Cerebellar cortex (tissue), 1 donor: ENCODE results near the gene DSPP.
A peak's percentile ranks its signal among the peaks of the same experiment; 100 is the strongest.
"Not testable (repeated sequence)": the region's sequence is repeated elsewhere in the genome, so short reads cannot be mapped to it uniquely, and the experiment has no call there.

Experiments used
- DNase-seq: peaks from one replicate; pipeline ENCODE4 v3.0.0-alpha.2; 2015; ENCODE audit warnings: low spot score

The DSPP gene

DNA sequence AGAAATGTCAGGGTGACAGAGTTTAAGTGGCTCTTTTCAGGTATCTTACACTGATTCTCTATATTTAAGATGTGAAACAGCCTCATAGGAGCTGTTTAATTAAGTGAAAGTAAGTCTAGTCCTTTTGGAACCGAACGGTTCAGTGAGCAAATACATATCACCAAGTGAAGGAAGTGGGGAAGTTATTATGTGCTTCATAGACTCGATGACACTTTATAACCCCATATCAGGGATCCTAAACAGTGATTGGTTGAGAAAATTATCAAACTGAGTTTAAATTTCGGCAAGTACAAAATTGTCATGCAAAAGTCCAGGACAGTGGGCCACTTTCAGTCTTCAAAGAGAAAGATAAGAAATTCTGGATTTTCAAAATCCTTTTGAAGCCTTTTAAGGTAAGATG lies at the start of gene DSPP:
Gene DSPP (plus strand): TSS at position 301 of the 400 bp plus-strand sequence. CDS start 2,380 bp downstream, outside the sequence.
- no peak for DNase-seq

DNA sequence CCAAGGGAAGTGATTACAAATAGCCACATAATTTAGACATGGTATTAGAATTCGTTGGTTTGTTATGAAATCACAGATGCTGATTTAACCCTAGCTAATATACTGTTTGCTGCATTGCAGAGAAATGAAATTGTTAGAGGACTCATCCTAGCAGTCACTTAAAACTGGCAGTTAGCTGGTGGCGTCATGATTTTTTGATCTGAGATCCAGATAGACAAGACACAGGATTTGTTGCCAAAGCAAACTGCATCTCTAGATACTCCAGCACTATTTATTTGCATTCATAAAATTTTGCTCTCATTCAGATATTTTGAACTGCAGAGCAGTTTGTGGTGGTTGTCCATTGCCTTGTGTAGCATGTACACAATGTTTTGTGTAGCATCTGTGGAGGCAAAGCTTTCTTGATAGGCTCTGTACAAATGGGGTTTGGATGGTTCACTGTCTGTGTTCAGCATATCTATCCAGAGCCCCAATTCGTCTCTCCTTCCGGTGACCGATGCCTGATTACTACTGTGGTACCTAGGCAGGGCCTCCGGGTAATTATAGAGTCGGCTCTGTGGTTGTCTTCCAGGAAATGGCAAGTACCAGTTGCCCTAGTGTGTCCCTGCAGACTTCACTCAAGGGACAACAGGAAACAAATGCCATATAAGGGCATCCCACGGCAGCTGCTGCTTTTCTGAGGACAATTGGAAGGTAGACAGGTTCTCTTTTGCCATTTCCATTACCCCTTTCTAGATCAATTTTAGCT lies 49.1 kb upstream of the DSPP start:
- peak; percentile 76 for DNase-seq

DNA sequence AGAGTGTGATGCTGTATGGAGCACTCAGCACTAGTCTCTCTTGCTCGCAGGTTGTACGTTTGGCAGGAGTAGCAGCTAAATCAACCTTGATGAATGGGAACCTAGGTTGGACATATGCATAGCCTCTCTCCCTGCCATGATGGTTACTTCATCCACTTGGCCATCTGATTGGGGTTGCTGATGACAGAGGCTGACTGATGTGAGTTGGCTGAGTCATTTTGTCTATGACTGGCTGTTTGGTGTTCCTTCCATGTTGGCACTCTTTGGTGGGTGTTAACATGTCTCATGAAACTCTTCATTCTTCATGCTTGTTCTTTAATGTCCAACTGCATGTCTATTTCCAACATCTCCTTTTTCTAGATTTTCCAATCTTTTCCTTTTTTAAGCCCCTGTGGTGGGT lies 47.5 kb upstream of the DSPP start:
- no peak for DNase-seq

DNA sequence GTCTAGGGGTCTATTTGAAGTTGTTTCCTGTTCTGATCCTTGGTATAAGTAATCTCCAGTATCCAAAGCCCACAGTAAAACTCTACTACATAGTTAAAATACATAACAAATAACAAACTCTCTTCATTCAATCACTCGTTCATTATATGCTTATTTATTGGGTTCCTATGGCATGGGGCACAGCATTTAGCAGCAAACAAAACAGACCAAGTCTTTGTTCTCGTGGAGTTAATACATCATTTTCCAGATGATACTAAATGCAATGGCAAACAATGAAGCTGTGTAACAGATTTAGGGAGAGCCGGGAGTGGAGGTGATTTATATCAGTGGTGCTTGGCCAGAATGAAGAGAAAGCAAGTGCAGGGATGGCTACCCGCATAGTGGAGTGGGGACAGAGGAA lies 42.6 kb upstream of the DSPP start:
- no peak for DNase-seq

DNA sequence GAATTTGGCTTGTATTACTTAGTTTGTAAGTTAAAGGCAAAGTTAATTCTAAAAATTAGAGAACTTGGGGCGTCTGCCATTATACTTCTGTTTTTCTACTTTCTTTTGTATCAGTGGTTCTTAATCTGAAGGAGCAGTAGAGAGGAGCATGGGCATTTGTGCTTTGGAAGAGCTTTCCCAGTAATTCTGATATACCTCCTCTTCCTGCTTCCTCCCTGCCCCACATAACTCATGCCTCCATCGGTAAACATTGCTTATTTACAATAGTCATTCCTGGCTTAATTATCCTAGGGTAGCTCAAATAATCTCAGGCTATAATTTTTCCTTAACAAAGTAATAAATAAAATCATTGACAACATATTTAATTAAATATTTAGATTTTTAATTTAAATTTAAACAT lies 42.1 kb upstream of the DSPP start:
- no peak for DNase-seq

DNA sequence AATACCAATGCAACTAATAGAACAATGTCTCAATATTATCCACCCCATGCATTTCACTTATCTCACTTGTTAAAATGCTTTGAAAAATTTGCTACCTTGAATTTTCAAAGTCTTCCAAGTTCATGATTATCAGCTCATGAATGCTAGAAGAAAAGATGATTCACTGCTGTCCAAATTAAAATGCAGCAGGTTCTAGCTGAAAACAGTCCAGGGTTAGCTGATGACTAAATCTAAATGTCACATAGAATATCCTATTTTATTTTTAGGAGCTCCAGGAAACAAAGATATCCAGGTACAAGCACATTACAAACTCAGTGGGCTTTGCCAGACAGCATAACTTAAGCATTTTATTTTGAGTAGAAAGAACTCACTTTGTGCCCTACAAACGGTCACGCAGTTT lies 41.1 kb upstream of the DSPP start:
- DNase-seq = no peak

DNA sequence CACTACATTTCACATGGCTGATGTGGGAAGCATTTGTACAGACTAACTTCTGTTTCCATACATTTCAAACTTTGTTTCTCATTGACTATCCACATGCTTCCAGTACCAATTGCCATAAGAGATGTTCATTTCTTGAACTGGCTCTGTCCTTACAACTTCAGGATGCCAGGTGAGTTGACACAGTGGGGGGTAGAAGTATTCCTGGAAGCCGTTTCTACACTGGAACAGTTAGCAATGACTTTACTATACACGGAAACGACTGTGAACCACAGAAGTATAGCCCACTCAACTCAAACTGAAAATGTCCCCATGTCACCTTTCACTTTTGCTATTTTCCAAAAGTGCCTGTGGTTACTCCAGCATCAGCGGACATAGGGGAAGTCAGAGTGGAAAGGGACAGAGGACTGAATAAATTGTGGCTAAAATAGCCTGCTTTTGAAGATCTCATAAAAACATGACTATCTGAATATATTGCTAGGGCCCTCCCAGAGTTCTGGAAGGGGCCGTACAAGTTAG lies 38.0 kb upstream of the DSPP start:
- no peak for DNase-seq

DNA sequence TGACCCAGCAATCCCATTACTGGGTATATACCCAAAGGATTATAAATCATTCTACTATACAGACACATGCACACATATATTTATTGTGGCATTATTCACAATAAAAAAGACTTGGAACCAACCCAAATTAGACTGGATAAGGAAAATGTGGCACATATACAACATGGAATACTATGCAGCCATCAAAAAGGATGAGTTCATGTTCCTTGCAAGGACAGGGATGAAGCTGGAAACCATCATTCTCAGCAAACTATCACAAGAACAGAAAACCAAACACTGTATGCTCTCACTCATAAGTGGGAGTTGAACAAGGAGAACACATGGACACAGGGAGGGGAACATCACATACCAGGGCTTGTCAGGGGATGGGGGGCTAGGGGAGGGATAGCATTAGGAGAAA lies 34.0 kb upstream of the DSPP start:
- not testable (repeated sequence) for DNase-seq

DNA sequence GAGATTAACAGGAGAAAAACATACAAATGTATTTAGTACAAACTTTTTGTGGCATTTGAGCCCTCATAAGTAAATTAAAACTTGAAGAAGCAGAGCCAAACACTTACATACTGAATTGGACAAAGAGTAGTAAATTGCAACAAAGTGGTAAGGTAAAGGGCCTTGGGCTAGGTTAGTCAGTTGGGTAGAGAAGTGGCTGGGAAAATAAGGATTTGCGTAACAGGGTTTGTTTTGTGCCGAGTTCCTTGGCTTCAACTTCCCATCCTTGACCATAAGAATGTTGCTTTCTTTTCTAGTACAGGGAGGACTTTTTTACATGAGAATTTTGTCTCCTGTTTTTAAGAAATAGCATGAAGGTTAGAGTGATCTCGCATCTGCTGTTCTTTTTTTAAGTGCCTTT lies 33.3 kb upstream of the DSPP start:
- no peak for DNase-seq

DNA sequence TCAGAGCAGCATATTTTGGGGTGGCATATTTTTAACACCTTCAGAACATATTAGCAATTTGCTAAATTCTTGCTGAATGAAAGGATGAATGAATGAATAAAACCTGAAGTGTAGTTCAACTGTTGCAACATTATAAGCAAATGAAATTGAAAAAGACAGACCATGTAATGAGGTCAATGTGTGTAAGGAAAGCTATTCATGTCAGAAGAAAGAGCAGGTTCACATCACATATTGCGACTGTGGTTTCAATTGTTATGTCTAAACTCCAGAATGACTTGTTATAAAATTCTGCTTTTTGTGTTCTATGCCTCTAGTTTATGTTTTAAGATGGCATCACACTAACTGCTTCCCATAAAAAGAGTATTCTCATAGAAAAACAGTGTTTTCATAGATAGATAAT lies 32.9 kb upstream of the DSPP start:
- DNase-seq = no peak

DNA sequence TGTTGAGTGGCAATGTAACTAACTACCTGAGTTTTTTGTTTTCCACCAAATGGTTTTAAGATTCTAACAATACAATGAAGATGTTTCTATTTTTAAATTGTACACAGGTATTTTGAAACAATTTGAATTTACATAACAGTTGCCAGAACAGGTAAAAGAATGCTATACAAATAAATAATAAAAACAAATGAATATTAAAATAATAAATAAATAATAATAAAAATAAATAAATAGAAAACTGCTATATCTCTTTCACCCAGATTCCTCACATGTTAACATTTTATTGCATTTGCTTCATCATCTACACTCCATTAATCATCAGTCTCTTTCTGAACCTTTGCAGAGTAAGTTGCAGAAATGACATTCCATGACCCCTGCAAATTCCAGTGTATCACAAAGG lies 32.3 kb upstream of the DSPP start:
- no peak for DNase-seq

DNA sequence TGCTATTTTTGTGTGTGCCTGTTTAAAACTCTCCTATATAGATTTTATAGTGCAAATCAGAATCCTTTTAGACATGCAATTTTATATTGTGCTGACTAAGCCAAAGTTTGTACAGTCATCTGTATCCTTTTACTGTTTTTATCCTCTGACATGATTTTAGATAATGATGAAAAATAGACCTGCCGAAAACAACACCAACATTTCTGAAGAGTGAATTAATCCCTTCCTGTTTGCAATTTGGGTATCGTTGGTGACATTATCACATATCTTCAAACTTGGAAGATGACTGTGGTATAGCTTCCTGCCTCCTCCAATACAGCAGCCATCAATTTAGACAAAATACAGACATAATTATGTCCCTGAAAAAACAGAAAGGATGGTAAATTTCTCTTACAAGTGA lies 28.9 kb upstream of the DSPP start:
- no peak for DNase-seq

DNA sequence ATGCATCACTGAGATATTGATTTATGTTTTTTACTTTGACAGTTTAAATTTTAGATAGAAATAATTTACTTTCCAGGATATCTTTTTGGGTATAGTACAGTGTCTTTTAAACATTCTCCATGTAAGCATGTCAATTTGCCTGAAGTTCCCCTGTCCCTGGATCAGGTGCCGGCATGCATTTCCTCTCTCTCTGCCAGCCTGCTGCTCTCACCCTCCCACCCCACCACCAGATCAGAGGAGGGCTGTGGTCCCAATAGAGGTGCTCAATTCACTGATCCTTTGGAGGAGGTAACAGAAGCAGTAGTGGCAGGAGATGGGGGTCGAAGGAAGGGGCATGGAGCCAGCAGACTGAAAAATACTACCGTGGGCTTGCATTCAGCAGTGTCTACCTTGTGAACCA lies 28.3 kb upstream of the DSPP start:
- DNase-seq = no peak

DNA sequence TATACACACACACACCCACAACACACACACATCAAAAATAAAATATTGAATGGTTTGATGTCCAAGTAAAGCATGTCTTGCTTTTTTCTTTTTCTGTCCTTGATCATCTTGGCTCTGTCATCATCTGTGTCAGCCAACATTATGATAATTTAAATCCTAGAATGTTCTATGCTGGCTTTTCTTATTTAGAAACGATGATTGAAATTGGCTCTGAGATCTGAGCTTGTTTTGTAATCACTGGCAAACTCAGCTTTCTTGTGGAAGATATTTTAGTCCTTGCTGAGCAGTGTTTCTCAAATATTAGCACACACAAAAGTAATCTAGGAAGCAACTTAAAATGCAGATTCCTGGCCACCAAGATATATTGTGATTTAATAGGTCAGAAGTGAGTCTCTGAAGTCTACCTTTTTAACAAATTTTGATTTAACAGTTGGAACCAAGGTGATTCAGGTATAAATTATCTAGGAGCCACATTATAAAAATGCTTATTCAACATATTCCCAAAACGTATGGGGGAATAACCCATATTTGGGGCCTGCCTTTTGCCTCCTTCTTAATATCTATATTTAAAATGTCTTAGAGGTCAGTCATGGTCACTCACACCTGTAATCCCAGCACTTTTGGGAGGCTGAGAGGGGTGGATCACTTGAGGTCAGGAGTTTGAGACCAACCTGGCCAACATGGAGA lies 24.0 kb upstream of the DSPP start:
- no peak for DNase-seq

DNA sequence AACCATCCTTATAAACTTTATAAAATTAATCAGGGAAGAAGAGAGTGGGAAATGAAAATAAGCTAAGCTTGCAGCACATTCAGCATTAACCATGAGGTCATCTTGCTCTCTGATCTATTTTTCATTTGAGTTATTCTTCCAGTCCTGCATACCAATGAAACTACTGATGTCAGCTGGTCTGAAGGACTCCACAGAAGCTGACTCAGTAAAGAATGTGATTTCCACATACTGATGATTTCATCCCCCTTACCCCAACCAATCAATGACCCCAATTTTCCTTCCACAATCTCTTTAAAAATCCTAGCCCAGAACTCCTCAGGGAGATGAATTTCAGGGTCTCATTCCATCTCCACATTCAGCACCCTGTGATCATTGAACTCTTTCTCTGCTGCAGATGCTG lies 18.8 kb upstream of the DSPP start:
- no peak for DNase-seq

DNA sequence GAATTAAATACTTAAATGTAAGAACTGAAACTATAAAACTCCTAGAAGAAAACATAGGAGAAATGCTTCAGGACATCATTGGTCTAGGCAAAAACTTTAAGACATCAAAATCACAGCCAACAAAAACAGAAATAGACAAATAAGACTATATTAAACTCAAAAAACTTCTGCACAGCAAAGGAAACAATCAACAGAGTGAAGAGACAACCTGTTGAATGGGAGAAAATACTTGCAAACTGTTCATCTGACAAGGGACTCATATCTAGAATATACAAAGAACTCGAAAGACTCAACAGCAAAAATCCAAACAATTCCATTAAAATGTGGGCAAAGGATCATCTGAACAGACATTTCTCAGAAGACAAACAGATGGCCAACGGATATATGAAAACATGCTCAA lies 16.2 kb upstream of the DSPP start:
- DNase-seq = no peak

DNA sequence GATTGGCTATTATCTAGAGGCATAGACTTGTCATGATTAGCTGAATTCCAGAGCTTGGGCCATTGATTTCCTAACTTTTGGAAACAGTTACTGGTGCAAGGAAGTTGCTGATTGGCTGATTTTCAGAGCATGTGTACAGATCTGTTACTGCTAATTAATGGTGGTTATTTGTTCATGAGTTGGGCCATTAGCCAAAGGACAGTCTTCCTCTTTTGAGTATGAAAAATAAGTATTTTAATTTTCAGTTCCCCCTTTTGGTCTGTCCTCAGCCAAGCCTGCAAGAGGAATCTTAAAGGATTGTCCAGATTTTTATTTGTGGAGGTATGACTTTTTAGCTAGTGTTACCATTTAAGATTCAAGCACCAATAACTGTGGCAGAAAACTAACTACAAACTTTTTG lies 7.0 kb upstream of the DSPP start:
- no peak for DNase-seq

DNA sequence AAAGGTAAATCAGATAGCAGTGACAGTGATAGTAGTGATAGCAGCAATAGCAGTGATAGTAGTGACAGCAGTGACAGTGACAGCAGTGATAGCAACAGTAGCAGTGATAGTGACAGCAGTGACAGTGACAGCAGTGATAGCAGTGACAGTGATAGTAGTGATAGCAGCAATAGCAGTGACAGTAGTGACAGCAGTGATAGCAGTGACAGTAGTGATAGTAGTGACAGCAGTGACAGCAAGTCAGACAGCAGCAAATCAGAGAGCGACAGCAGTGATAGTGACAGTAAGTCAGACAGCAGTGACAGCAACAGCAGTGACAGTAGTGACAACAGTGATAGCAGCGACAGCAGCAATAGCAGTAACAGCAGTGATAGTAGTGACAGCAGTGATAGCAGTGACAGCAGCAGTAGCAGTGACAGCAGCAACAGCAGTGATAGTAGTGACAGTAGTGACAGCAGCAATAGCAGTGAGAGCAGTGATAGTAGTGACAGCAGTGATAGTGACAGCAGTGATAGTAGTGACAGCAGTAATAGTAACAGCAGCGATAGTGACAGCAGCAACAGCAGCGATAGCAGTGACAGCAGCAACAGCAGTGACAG lies 6.1 kb downstream of the DSPP start:
- no peak for DNase-seq

DNA sequence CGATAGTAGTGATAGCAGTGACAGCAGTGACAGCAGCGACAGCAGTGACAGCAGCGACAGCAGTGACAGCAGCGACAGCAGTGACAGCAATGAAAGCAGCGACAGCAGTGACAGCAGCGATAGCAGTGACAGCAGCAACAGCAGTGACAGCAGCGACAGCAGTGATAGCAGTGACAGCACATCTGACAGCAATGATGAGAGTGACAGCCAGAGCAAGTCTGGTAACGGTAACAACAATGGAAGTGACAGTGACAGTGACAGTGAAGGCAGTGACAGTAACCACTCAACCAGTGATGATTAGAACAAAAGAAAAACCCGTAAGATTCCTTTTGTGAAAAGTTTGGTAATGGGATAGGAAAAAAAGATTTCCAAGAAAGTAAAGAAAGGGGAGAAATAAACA lies 7.9 kb downstream of the DSPP start:
- no peak for DNase-seq

DNA sequence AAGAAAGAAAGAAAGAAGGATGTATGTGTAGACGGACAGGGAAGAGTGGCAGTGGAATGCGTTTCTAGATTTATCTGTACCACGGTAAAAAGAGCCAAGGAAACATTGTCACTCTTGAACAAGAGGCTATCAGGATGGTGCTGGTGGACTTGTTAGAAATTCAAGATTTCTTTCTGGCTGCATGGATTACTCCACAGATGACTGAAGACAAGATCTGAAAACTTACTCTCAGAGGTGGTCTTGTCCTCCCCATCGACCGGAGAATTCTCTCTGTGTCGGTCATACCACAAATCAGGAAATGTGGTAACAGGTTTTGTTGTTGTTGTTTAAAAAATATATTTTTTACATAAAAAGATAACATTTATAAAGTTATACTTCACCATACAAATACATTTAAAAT lies 11.8 kb downstream of the DSPP start:
- DNase-seq = no peak

DNA sequence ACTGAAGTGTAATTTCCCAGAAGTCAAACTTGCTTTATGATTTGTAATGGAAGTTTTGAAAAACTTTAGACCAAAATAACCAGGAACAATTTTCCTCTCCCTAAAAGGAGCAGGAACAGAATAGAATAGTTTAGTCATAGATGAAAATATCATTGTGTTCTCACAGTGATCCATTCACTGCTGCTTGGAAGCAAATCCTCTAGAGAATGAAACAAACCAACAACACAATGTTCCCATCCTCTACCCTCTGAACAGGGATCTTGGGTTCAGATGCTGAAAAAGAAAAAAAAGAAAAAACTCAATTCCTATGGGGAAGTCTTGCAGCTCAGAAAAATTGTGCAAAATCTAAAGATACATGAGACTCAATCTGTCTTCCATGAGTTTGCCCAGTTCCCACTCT lies 12.2 kb downstream of the DSPP start:
- DNase-seq = no peak

DNA sequence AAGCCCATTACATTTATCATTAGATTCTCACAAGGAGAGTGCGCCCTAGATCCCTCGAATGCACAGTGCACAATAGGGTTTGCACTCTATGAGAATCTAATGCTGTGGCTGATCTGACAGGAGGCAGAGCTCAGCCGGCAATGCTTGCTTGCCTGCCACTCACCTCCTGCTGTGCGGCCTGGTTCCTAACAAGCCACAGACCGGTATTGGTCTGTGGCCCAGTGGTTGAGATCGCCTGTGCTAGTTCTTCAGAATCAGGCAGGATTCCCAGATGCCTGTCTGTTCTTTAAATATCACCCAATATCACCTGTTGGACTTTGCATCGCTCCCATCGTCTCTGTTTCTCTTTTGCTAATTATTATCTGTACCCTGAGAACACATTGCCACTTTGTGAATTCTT lies 14.0 kb downstream of the DSPP start:
- peak; percentile 95 for DNase-seq

DNA sequence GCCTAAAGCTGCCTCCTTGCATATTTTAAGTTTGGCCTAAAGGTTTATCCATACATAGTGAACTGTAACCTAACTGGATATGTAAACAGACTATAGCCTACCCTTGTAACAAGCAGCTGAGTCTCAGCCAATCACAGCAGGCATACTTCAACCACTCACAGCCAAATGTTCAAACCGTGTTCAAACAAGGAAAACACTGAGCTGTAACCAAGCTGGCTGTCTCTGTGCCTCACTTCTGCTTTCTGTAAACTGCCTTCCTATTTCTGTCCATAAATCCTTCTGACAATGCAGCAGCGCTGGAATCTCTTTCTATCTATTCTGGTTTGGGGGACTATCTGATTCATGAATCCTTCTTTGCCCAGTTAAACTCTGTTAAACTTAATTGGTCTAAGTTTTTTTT lies 16.4 kb downstream of the DSPP start:
- DNase-seq = peak; percentile 40
